Bronchial epithelial cell (primary cell): Measurements from ENCODE around the gene ZNF883. TPM values are rescaled to one million over a fixed set of nuclear protein-coding genes. Genes with fewer than 3 reads are reported as not detected.

Experiments used
- DNase-seq: peaks from one replicate; pipeline ENCODE4 v3.0.0-alpha.2; 2010; ENCODE audit warnings: low read depth
- FAIRE-seq: peaks from 2 replicates; lab custom pipeline; 2011; peaks lifted over from hg19 to GRCh38; lab: Jason Lieb, UNC
- H3K27me3 ChIP-seq: 2 replicates; pipeline ENCODE4 v1.5.1; 2011; ENCODE audit warnings: low read length; ENCODE audit not compliant: control insufficient read depth, insufficient read depth
- H3K36me3 ChIP-seq: 2 replicates; pipeline ENCODE4 v1.5.1; 2011; ENCODE audit warnings: low read length; ENCODE audit not compliant: control insufficient read depth, insufficient read depth
- H3K4me3 ChIP-seq: 2 replicates; pipeline ENCODE4 v1.5.1; 2011; ENCODE audit warnings: mild to moderate bottlenecking, low read depth, low read length, control low read depth
- CTCF ChIP-seq: IDR thresholded peaks from 2 replicates; pipeline ENCODE4 v1.5.1; 2011; ENCODE audit warnings: mild to moderate bottlenecking, moderate library complexity, low read length, control low read depth, inconsistent platforms; ENCODE audit not compliant: insufficient read depth, severe bottlenecking
- total RNA-seq: library from RNA; depleted of rRNA; stranded (reverse); fragments of >200 nt; gene quantifications from 2 replicates; pipeline ENCODE4 v1.2.1, GENCODE V29; 2014

Gene ZNF883
- total RNA-seq, 1 donor from 2014 or later, result 0.53 TPM

- H3K4me3 ChIP-seq, result no peak overlapping the region
- FAIRE-seq, result no peak
These were observed 14.2 kb upstream of the ZNF883 start for GRCh38 chr9:113026200-113026599.

GRCh38 chr9:113018247-113018646, 6.3 kb upstream of the ZNF883 start:
- FAIRE-seq, result no peak
- Histone ChIP-seq H3K4me3 (no peak overlapping the region), H3K36me3 (no peaks in the 10 kb centered on the region), H3K27me3 (no peaks in the 10 kb centered on the region)
- no peak for DNase-seq
- TF ChIP-seq CTCF, result no peak

More at GRCh38 chr9:113026200-113026599, 14.2 kb upstream of the ZNF883 start:
- Histone ChIP-seq H3K27me3 (no peaks in the 10 kb centered on the region), H3K36me3 (no peaks in the 10 kb centered on the region)
- DNase-seq, result peak; percentile 16
- TF ChIP-seq CTCF, result no peak

GRCh38 chr9:113012492-113012891, 500 bp upstream of the ZNF883 start:
- Histone ChIP-seq H3K27me3 (no peaks in the 10 kb centered on the region), H3K36me3 (no peaks in the 10 kb centered on the region), H3K4me3 (peak overlapping the region; percentile 25)
- no peak for TF ChIP-seq CTCF
- no peak for FAIRE-seq
- no peak for DNase-seq

GRCh38 chr9:113005777-113006176, 6.2 kb downstream of the ZNF883 start:
- no peak for TF ChIP-seq CTCF
- no peak for FAIRE-seq
- H3K36me3 ChIP-seq, result no peaks in the 10 kb centered on the region
- peak; percentile 43 for DNase-seq
- H3K27me3 ChIP-seq, result no peaks in the 10 kb centered on the region
- H3K4me3 ChIP-seq, result no peak overlapping the region

GRCh38 chr9:112997236-112997941, 14.6 kb downstream of the ZNF883 start:
- Histone ChIP-seq H3K27me3 (no peaks in the 10 kb centered on the region), H3K36me3 (no peaks in the 10 kb centered on the region), H3K4me3 (no peak overlapping the region)
- FAIRE-seq (no peak), DNase-seq (no peak)
- no peak for TF ChIP-seq CTCF

GRCh38 chr9:112971415-112971814, 40.6 kb downstream of the ZNF883 start:
- FAIRE-seq (no peak), DNase-seq (no peak)
- H3K27me3 ChIP-seq, result no peaks in the 10 kb centered on the region

More at GRCh38 chr9:112971415-112971814, 40.6 kb downstream of the ZNF883 start:
- no peak overlapping the region for H3K4me3 ChIP-seq
- peak; percentile 34 for TF ChIP-seq CTCF
- H3K36me3 ChIP-seq, result no peaks in the 10 kb centered on the region
